Fibroblast of skin of left quadriceps (primary cell): ENCODE data around the gene PCDHA12.
"Not testable (repeated sequence)": the region's sequence is repeated elsewhere in the genome, so short reads cannot be mapped to it uniquely, and the experiment has no call there.

Experiments used
- DNase-seq, 2 experiments: peaks; one replicate each; pipeline ENCODE4 v3.0.0-alpha.2; 2013; ENCODE audit warnings: low read depth in 2 of 2

Gene PCDHA12, protein sequence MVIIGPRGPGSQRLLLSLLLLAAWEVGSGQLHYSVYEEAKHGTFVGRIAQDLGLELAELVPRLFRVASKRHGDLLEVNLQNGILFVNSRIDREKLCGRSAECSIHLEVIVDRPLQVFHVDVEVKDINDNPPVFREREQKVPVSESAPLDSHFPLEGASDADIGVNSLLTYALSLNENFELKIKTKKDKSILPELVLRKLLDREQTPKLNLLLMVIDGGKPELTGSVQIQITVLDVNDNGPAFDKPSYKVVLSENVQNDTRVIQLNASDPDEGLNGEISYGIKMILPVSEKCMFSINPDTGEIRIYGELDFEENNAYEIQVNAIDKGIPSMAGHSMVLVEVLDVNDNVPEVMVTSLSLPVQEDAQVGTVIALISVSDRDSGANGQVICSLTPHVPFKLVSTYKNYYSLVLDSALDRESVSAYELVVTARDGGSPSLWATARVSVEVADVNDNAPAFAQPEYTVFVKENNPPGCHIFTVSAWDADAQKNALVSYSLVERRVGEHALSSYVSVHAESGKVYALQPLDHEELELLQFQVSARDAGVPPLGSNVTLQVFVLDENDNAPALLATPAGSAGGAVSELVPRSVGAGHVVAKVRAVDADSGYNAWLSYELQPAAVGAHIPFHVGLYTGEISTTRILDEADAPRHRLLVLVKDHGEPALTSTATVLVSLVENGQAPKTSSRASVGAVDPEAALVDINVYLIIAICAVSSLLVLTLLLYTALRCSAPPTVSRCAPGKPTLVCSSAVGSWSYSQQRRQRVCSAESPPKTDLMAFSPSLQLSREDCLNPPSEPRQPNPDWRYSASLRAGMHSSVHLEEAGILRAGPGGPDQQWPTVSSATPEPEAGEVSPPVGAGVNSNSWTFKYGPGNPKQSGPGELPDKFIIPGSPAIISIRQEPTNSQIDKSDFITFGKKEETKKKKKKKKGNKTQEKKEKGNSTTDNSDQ

DNA sequence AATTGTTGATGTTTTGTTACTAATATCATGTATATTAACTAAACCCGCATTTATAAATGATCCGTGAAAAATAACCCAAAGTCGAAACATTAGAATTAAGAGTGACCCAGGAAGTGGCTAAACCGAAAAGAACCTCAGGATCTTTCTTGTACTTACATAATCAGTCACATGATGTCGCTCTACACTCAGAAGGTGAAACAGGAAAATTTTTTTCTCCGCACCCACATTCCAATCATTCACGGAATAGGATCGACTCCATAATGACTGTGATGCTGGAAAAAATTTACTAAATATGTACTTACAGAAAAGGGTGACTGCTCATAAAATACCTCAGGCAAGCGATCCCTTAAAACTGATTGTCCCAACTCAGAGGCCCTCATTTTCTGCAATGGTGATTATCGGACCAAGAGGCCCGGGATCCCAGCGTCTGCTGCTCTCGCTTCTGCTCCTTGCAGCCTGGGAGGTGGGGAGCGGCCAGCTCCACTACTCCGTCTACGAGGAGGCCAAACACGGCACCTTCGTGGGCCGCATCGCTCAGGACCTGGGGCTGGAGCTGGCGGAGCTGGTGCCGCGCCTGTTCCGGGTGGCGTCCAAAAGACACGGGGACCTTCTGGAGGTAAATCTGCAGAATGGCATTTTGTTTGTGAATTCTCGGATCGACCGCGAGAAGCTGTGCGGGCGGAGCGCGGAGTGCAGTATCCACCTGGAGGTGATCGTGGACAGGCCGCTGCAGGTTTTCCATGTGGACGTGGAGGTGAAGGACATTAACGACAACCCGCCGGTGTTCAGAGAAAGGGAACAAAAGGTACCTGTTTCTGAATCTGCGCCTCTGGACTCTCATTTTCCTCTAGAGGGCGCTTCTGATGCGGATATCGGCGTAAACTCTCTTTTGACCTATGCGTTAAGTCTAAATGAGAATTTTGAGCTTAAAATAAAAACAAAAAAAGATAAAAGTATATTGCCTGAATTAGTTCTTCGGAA, at the start of gene PCDHA12:
TSS of gene PCDHA12 (plus strand) at position 224 of the 981 bp plus-strand sequence. CDS start at position 389, 165 bp downstream.
- no peak for DNase-seq

DNA sequence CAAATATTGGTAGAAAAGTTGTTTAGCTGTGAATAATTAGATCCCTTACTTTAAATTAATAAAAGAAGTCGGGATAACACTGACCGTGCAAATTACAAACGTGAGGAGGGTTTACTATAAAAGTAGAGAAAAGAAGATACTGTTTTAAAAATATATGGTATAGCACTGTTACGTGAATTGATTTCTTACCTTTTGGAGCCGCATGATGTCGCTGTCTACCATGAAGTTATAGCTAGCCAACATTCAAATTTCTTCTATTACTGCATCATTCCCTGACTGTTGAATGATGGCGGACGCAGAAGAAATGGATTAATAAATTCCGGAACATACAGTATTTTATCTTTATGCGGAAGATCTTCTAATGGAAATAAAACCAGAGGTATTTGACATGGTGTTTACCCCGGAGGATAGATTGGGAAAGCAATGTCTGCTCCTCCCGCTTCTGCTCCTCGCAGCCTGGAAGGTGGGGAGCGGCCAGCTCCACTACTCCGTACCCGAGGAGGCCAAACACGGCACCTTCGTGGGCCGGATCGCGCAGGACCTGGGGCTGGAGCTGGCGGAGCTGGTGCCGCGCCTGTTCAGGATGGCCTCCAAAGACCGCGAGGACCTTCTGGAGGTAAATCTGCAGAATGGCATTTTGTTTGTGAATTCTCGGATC, 47.3 kb upstream of the PCDHA12 start, which contains the start of gene PCDHA6:
TSS of gene PCDHA6 (plus strand) at position 257 of the 658 bp plus-strand sequence. CDS start at position 389, 132 bp downstream.
- DNase-seq, result no peak

DNA sequence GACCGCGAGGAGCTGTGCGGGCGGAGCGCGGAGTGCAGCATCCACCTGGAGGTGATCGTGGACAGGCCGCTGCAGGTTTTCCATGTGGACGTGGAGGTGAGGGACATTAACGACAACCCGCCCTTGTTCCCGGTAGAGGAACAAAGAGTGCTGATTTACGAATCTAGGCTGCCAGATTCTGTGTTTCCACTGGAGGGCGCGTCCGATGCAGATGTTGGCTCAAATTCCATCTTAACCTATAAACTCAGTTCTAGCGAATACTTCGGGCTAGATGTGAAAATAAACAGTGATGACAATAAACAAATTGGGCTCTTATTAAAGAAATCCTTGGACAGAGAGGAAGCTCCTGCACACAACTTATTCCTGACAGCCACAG, 46.8 kb upstream of the PCDHA12 start:
- DNase-seq, result no peak

DNA sequence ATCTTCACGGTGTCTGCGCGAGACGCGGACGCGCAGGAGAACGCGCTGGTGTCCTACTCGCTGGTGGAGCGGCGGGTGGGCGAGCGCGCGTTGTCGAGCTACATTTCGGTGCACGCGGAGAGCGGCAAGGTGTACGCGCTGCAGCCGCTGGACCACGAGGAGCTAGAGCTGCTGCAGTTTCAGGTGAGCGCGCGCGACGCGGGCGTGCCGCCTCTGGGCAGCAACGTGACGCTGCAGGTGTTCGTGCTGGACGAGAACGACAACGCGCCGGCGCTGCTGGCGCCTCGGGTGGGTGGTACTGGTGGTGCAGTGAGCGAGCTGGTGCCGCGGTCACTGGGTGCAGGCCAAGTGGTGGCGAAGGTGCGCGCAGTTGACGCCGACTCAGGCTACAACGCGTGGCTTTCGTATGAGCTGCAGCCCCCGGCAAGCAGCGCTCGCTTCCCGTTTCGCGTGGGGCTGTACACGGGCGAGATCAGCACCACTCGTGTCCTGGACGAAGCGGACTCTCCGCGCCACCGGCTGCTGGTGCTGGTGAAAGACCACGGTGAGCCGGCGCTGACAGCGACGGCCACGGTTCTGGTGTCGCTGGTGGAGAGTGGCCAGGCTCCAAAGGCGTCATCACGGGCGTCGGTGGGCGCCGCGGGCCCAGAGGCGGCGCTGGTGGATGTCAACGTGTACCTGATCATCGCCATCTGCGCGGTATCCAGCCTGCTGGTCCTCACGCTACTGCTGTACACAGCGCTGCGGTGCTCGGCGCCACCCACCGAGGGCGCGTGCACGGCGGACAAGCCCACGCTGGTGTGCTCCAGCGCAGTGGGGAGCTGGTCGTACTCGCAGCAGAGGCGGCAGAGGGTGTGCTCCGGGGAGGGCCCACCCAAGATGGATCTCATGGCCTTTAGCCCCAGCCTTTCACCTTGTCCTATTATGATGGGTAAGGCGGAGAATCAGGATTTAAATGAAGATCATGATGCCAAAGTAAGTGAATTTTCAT, 45.3 kb upstream of the PCDHA12 start:
- not testable (repeated sequence) for DNase-seq

DNA sequence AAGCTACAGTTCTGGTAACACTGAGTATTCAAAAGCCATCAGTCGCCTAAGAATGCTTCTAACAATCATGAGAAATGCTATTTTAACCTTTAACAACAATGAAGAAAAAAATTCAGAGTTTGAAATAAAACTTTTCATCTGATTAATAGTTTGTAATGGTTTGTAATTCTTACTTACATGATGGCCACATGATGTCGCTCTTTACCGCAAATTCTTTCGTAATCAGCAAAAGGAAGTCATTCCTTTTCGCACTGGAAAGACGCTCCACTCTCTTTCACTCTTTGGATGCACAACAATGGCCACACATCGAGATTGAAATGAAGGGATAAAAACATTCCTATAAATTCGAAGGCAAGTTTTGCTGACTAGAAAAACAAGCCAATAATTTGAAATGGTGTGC, 41.1 kb upstream of the PCDHA12 start, which contains the start of gene PCDHA7:
TSS of gene PCDHA7 (plus strand) at position 277 of the 400 bp plus-strand sequence. CDS start at position 392, 115 bp downstream.
- peak in 1 of 2 experiments; percentile 1 for DNase-seq

DNA sequence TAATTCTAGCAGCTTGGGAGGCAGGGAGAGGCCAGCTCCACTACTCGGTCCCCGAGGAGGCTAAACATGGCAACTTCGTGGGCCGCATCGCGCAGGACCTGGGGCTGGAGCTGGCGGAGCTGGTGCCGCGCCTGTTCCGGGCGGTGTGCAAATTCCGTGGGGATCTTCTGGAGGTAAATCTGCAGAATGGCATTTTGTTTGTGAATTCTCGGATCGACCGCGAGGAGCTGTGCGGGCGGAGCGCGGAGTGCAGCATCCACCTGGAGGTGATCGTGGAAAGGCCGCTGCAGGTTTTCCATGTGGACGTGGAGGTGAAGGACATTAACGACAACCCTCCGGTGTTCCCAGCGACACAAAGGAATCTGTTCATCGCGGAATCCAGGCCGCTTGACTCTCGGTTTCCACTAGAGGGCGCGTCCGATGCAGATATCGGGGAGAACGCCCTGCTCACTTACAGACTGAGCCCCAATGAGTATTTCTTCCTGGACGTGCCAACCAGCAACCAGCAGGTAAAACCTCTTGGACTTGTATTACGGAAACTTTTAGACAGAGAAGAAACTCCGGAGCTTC, 40.6 kb upstream of the PCDHA12 start:
- DNase-seq, result not testable (repeated sequence)

DNA sequence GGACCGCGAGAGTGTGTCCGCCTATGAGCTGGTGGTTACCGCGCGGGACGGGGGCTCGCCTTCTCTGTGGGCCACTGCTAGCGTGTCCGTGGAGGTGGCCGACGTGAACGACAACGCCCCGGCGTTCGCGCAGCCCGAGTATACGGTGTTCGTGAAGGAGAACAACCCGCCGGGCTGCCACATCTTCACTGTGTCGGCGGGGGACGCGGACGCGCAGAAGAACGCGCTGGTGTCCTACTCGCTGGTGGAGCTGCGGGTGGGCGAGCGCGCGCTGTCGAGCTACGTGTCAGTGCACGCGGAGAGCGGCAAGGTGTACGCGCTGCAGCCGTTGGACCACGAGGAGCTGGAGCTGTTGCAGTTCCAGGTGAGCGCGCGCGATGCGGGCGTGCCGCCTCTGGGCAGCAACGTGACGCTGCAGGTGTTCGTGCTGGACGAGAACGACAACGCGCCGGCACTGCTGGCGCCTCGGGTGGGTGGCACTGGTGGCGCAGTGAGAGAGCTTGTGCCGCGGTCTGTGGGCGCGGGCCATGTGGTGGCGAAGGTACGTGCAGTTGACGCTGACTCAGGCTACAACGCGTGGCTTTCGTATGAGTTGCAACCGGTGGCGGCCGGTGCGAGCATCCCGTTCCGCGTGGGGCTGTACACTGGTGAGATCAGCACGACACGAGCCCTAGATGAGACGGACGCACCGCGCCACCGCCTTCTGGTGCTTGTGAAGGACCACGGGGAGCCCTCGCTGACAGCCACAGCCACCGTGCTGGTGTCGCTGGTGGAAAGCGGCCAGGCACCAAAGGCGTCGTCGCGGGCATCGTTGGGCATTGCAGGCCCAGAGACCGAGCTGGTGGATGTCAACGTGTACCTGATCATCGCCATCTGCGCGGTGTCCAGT, 39.2 kb upstream of the PCDHA12 start:
- no peak for DNase-seq

DNA sequence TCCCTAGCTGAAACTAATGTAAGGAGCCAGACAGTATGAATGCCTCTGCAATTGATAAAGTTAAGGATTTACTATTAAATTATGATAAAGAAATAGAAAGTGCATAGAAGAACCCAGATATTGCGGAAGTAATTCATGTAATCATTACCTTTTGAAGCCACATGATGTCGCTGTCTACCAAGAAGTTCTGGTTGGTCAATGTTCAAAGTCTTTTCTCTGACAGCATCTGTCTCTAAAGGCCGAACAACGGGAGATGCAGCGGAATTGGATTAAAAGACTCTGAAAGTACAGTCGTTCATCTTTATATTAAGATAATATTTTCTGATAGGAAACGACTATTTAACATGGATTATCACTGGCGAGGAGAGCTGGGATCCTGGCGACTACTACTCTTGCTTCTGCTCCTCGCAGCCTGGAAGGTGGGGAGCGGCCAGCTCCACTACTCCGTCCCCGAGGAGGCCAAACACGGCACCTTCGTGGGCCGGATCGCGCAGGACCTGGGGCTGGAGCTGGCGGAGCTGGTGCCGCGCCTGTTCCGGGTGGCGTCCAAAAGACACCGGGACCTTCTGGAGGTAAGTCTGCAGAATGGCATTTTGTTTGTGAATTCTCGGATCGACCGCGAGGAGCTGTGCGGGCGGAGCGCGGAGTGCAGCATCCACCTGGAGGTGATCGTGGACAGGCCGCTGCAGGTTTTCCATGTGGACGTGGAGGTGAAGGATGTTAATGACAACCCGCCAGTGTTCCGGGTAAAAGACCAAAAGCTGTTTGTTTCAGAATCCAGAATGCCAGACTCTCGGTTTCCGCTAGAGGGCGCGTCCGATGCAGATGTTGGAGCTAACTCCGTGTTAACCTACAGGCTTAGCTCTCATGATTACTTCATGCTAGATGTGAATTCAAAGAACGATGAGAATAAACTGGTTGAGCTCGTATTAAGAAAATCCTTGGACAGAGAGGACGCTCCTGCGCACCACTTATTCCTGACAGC, 33.8 kb upstream of the PCDHA12 start, which contains the start of gene PCDHA8:
TSS of gene PCDHA8 (plus strand) at position 210 of the 985 bp plus-strand sequence. CDS start at position 345, 135 bp downstream.
- no peak for DNase-seq

DNA sequence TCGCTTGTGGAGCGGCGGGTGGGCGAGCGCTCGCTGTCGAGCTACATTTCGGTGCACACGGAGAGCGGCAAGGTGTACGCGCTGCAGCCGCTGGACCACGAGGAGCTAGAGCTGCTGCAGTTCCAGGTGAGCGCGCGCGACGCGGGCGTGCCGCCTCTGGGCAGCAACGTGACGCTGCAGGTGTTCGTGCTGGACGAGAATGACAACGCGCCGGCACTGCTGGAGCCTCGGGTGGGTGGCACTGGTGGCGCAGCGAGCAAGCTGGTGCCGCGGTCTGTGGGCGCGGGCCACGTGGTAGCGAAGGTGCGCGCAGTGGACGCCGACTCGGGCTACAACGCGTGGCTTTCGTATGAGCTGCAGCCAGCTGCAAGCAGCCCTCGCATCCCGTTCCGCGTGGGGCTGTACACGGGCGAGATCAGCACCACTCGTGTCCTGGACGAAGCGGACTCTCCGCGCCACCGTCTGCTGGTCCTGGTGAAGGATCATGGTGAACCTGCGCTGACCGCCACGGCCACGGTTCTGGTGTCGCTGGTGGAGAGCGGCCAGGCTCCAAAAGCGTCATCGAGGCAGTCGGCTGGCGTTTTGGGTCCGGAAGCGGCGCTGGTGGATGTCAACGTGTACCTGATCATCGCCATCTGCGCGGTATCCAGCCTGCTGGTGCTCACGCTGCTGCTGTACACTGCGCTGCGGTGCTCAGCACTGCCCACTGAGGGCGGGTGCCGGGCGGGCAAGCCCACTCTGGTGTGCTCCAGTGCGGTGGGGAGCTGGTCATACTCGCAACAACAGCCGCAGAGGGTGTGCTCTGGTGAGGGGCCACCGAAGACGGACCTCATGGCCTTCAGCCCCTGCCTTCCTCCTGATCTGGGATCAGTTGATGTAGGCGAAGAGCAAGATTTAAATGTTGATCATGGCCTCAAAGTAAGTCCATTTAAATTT, 32.0 kb upstream of the PCDHA12 start:
- DNase-seq, result no peak

DNA sequence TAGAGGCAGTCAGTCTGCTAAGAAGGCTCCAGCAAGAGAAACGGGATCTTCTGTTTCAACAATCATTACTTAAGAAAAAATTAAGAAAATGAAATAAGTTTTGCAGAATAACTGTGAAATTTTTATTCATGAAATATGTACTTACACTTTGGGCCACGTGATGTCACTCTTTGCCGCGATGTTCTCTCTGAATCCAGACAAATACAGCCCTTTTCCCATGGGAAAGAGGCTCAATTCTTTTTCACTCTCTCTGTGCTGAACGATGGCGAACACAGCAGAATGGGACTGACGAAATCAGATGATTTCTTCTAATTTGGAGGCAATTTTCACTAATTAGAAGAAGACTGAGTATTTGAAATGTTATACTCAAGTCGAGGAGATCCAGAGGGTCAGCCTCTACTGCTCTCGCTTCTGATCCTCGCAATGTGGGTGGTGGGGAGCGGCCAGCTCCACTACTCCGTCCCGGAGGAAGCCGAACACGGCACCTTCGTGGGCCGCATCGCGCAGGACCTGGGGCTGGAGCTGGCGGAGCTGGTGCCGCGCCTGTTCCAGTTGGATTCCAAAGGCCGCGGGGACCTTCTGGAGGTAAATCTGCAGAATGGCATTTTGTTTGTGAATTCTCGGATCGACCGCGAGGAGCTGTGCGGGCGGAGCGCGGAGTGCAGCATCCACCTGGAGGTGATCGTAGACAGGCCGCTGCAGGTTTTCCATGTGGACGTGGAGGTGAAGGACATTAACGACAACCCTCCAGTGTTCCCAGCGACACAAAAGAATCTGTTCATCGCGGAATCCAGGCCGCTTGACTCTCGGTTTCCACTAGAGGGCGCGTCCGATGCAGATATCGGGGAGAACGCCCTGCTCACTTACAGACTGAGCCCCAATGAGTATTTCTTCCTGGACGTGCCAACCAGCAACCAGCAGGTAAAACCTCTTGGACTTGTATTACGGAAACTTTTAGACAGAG, 26.7 kb upstream of the PCDHA12 start, which contains the start of gene PCDHA9:
TSS of gene PCDHA9 (plus strand) at position 244 of the 964 bp plus-strand sequence. CDS start at position 358, 114 bp downstream.
- not testable (repeated sequence) for DNase-seq

DNA sequence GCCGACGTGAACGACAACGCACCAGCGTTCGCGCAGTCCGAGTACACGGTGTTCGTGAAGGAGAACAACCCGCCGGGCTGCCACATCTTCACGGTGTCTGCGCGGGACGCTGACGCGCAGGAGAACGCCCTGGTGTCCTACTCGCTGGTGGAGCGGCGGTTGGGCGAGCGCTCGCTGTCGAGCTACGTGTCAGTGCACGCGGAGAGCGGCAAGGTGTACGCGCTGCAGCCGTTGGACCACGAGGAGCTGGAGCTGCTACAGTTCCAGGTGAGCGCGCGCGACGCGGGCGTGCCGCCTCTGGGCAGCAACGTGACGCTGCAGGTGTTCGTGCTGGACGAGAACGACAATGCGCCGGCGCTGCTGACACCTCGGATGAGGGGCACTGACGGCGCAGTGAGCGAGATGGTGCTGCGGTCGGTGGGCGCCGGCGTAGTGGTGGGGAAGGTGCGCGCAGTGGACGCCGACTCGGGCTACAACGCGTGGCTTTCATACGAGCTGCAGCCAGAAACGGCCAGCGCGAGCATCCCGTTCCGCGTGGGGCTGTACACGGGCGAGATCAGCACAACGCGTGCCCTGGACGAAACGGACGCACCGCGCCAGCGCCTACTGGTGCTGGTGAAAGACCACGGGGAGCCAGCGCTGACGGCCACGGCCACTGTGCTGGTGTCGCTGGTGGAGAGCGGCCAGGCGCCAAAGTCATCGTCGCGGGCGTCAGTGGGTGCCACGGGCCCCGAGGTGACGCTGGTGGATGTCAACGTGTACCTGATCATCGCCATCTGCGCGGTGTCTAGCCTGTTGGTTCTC, 25.1 kb upstream of the PCDHA12 start:
- DNase-seq, result not testable (repeated sequence)

DNA sequence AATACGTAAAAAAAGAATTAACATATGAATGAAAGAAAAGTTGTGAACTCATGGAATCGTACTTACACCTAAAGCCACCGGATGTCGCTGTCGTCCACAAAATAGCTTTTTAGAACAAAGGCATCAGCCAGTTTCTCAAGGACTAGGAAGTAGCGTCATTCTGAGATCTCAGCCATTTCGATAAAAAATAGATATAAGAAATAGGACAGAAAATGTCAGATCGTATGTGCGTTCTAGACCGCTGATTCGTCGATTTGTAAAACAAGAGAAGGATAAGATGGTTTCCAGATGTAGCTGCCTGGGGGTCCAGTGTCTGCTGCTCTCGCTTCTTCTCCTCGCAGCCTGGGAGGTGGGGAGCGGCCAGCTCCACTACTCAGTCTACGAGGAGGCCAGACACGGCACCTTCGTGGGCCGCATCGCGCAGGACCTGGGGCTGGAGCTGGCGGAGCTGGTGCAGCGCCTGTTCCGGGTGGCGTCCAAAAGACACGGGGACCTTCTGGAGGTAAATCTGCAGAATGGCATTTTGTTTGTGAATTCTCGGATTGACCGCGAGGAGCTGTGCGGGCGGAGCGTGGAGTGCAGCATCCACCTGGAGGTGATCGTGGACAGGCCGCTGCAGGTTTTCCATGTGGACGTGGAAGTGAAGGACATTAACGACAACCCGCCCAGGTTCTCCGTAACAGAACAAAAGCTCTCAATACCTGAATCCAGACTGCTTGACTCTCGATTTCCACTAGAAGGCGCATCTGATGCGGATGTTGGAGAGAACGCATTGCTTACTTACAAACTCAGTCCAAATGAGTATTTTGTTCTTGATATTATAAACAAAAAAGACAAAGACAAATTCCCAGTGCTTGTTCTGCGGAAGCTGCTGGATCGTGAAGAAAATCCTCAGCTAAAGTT, 19.1 kb upstream of the PCDHA12 start, which contains the start of gene PCDHA10:
TSS of gene PCDHA10 (plus strand) at position 126 of the 903 bp plus-strand sequence. CDS start at position 278, 152 bp downstream.
- no peak for DNase-seq
